NB4 (cell line): ENCODE data around the gene STARD4.

Source experiments
- DNase-seq: peaks from one replicate; pipeline ENCODE4 v3.0.0; 2010; ENCODE audit warnings: low read depth
- H3K4me3 ChIP-seq: one replicate; pipeline ENCODE4 v1.5.1; 2011; ENCODE audit warnings: mild to moderate bottlenecking, low read depth, low read length, moderate library complexity
- MYC ChIP-seq: IDR thresholded peaks from 2 replicates; pipeline ENCODE4 v1.6.1; 2011; ENCODE audit warnings: low read depth, low read length
- POLR2A ChIP-seq: IDR thresholded peaks from 2 replicates; pipeline ENCODE4 v1.6.1; 2011; ENCODE audit warnings: mild to moderate bottlenecking; ENCODE audit not compliant: insufficient read length; ENCODE audit errors: extremely low read depth
- TF ChIP-seq, protein P1 (sequence below): IDR thresholded peaks from one replicate; pipeline ENCODE4 v1.5.1; 2012; ENCODE audit warnings: low read depth, low read length
- TF ChIP-seq, protein P2 (sequence below): IDR thresholded peaks from 2 replicates; pipeline ENCODE4 v1.6.1; 2011; ENCODE audit warnings: low read depth, low read length

STARD4 gene

DNA sequence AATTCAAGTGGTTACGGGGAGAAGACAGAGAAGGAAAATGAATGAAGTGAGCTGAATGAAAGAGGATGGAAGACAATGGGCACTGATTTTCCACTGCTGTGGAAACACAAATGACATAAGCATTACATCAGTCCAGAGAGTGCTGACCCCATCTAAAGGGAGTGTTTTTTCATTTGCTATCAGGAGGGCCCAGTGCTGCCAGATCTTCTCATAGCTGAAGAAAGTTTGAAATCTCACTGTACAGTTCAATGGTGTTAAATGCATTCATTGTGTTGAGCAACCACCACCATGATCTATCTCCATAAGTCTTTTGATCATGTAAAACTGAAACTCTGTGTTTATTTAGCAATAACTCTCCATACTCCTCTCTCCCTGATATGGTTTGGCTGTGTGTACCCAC, 41.5 kb upstream of the STARD4 start:
- TF ChIP-seq MYC (no peak), POLR2A (no peak)
- TF ChIP-seq, protein P1, sequence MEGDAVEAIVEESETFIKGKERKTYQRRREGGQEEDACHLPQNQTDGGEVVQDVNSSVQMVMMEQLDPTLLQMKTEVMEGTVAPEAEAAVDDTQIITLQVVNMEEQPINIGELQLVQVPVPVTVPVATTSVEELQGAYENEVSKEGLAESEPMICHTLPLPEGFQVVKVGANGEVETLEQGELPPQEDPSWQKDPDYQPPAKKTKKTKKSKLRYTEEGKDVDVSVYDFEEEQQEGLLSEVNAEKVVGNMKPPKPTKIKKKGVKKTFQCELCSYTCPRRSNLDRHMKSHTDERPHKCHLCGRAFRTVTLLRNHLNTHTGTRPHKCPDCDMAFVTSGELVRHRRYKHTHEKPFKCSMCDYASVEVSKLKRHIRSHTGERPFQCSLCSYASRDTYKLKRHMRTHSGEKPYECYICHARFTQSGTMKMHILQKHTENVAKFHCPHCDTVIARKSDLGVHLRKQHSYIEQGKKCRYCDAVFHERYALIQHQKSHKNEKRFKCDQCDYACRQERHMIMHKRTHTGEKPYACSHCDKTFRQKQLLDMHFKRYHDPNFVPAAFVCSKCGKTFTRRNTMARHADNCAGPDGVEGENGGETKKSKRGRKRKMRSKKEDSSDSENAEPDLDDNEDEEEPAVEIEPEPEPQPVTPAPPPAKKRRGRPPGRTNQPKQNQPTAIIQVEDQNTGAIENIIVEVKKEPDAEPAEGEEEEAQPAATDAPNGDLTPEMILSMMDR, result no peak
- TF ChIP-seq, protein P2, sequence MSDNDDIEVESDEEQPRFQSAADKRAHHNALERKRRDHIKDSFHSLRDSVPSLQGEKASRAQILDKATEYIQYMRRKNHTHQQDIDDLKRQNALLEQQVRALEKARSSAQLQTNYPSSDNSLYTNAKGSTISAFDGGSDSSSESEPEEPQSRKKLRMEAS, result no peak

DNA sequence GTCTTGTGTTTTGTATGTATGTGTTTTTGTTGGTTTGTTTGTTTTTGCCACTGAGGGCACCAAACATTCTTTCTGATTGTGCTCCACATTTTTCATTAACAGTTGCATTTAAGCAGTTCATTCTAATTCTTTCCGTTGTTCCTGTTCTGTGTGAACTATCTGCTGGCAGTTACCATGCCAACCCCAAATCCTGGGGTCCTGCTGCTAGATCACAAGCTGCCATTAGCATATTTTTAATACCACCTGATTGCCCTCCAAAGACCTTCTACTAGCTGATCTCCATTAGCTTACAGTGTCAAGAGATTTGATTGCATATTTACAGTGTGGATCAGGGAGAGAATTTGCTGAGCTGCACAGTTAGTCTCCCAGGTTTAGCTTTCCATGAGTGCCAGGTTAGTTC, 40.6 kb upstream of the STARD4 start:
- no peak for DNase-seq
- TF ChIP-seq MYC (no peak), POLR2A (no peak)
- TF ChIP-seq, protein P1, result no peak
- TF ChIP-seq, protein P2, result no peak
- H3K4me3 ChIP-seq, result no peak overlapping the region

More for the DNA sequence above, 41.5 kb upstream of the STARD4 start:
- no peak overlapping the region for H3K4me3 ChIP-seq
- DNase-seq, result no peak

DNA sequence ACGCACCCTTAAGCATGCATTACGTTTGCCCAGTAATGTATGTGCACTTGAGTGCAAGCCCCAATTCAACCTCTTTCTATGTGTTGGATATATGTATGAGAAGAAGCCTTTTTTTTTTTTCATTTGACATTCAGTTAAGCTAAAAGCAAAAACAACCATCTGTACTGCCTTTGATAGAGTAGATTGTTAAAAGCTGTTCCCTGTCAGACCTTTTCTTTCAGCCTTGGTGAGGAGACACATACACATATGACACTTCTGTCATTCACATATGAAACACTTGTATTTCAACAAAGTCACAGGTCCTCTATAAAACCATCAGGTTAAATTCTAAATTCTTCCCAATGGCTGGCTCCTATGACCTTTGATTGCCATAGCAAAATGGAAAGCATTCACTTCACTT, 40.2 kb upstream of the STARD4 start:
- no peak overlapping the region for H3K4me3 ChIP-seq
- no peak for TF ChIP-seq MYC
- TF ChIP-seq POLR2A, result no peak
- TF ChIP-seq, protein P2, result no peak
- TF ChIP-seq, protein P1, result no peak
- no peak for DNase-seq

DNA sequence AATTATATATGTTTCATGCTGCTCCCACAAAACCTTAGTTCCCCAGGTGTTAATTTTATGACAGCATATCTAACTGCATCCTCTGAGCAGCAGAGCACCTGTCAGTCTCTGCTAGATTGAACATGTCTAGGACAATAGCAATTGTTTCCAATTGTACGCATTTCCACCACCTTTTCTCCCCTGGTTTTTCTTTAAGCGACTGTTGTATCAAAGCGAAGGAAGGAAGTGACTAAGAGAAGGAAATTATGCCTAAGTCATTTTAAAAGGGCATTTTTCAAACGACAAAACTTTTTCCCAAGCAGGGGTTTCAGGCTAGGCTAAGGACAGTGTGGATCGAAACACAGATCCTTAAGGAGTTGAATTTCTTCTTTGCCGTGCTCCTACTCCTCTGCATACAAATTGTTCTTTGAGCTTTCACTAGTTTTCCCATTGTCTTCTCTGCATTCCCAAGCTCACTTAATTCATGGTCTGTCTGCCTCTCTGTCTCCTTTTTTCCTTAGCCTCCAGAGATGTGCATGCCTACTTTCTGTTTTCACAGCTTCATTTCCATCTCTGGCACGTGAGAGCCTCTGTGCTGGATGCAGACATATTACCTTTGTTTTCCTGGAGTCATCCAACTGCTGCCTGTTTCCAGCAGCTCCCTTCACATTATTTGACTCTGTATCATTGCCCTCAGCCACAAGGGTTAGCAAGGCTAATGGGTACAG, 39.4 kb upstream of the STARD4 start:
- H3K4me3 ChIP-seq, result no peak overlapping the region
- TF ChIP-seq MYC, result no peak
- TF ChIP-seq, protein P2, result no peak
- TF ChIP-seq, protein P1, result no peak
- no peak for TF ChIP-seq POLR2A
- DNase-seq, result no peak

DNA sequence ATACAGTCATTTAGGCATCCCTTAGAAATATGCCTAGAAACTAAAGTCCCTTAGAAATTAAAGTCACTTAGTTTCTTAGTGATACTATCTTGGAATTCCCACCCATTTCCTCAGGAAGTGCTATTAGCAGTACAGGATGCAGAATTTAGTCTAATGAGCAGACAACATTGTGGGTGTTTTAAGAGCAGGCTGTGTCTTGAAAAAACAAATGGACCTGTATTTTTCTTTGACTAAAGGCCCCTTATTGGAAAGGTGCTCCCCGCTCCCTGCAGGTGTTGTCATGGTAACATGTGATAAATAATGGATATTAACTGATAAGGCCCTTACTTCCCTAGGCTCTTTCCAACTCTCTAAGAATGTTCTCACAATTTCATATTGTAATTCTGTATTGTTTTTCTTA, 38.8 kb upstream of the STARD4 start:
- TF ChIP-seq, protein P2, result no peak
- TF ChIP-seq, protein P1, result no peak
- no peak for TF ChIP-seq MYC
- no peak for TF ChIP-seq POLR2A
- no peak overlapping the region for H3K4me3 ChIP-seq
- DNase-seq, result no peak
